ENCODE results near the gene COA6. TPM values are rescaled to one million over a fixed set of nuclear protein-coding genes. Genes with fewer than 3 reads are reported as not detected.

Gene COA6
- total and polyA plus RNA-seq, 2 of the 8 experiments (the other 6 are each of a cell fraction or from before 2014, with no cell fraction given) = 22.9 to 44.9 TPM

DNA sequence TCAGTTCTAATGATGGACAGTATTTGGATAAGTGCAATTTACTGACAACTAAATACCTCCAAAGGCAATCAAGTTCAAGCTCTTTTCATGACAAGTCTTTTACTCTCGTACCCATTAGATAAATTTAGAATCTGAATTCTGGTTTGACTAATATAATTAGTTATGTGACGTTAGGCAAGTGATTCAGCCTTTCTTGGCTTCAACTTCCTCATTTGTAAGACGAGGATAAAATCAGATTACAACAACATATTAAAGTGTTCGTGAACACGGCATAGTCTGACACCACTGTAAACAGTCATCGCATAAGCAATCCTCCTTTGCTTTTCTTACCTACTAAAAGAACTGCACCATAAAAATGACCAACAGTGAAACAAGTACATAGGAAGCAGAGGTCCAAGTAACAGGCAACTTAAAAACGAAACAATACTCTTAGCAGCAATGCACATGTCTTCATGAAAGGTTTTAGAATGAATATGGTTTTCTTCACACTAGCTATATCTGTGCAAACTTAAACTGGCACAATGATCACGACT, 25.7 kb downstream of the COA6 start:
- Histone ChIP-seq H3K23ac (ENCODE audit: insufficient read length) (no peak overlapping the region), H2BK20ac (ENCODE audit: low read length) (no peak overlapping the region), H3K14ac (ENCODE audit: insufficient read length) (no peak overlapping the region), H2BK120ac (replicated peaks; ENCODE audit: low read depth, low read length) (no peak overlapping the region), H3K4ac (replicated peaks; ENCODE audit: insufficient read length, low read depth, low read length) (no peak overlapping the region), H2BK5ac (ENCODE audit: low read depth, low read length) (no peak overlapping the region), H2BK15ac (ENCODE audit: low read length) (no peak overlapping the region), H4K20me1 (replicated peaks in 1 of 2; ENCODE audit: control insufficient read depth in 1 of 2, insufficient read depth in 2 of 2, low read length in 2 of 2) (peaks cover 0 to 2% of the 10 kb centered on the region in 2 experiments), H3K79me2 (ENCODE audit: control insufficient read depth in 1 of 2, insufficient read depth in 2 of 2, low read length in 2 of 2) (no peaks in the 10 kb centered on the region), H2AK5ac (ENCODE audit: low read depth, low read length) (no peak overlapping the region), H4K8ac (ENCODE audit: extremely low read depth, insufficient read depth, low read length) (no peak overlapping the region), H4K5ac (ENCODE audit: insufficient read length, low read depth, low read length) (no peak overlapping the region), H3K56ac (replicated peaks; ENCODE audit: insufficient read length, low read depth, low read length) (no peak overlapping the region), H4K91ac (replicated peaks; ENCODE audit: insufficient read length, low read length) (no peak overlapping the region), H3K79me1 (ENCODE audit: low read depth, low read length) (no peaks in the 10 kb centered on the region), H3K9ac (replicated peaks in 1 of 4; ENCODE audit: extremely low read depth in 1 of 4, low read depth in 3 of 4, low read length in 3 of 4) (no peak overlapping the region), H2BK12ac (ENCODE audit: low read depth, low read length) (no peak overlapping the region), H3K36me3 (ENCODE audit: control insufficient read depth in 2 of 4, insufficient read depth in 4 of 4, low read length in 3 of 4) (no peaks in the 10 kb centered on the region; a peak in 3 of 8 replicates), H3K4me1 (replicated peaks in 1 of 4; ENCODE audit: control insufficient read depth in 3 of 4, insufficient read depth in 4 of 4, low read length in 3 of 4) (no peaks in the 10 kb centered on the region), H3K9me3 (ENCODE audit: insufficient read depth in 2 of 2, low read depth in 1 of 2, low read length in 1 of 2) (no peaks in the 10 kb centered on the region), H3K18ac (ENCODE audit: extremely low read depth, low read length) (no peak overlapping the region), H3K27ac (ENCODE audit: low read depth, low read length) (no peak overlapping the region), H2AFZ (ENCODE audit: low read length) (no peak overlapping the region), H3K4me2 (ENCODE audit: insufficient read depth in 1 of 2, low read depth in 2 of 2, low read length in 2 of 2) (no peak overlapping the region), H3K23me2 (ENCODE audit: low read depth, low read length) (no peaks in the 10 kb centered on the region), H3K27me3 (replicated peaks in 1 of 4; ENCODE audit: control insufficient read depth in 3 of 4, extremely low read depth in 1 of 4, insufficient read depth in 3 of 4, low read length in 3 of 4) (no peaks in the 10 kb centered on the region), H3K4me3 (ENCODE audit: extremely low read depth in 1 of 4, insufficient read depth in 2 of 4, low read depth in 3 of 4, low read length in 4 of 4) (no peak overlapping the region)
- no peak for TF ChIP-seq ASH2L (IDR thresholded peaks at IDR 0.05; ENCODE audit: low read length)
- TF ChIP-seq TBP (IDR thresholded peaks at IDR 0.05; ENCODE audit: low read depth, low read length) = no peak
- TF ChIP-seq PHF8 (conservative IDR thresholded peaks at IDR 0.05; ENCODE audit: low read depth, low read length) = no peak
- TF ChIP-seq TAF1 (IDR thresholded peaks at IDR 0.05; ENCODE audit: low read depth, low read length) = no peak
- no peak for TF ChIP-seq CEBPB (IDR thresholded peaks at IDR 0.05; ENCODE audit: low read depth, low read length)
- no peak for TF ChIP-seq JUND (IDR thresholded peaks at IDR 0.05; ENCODE audit: low read length)
- TF ChIP-seq GTF2F1 (IDR thresholded peaks at IDR 0.05; ENCODE audit: borderline replicate concordance, low read depth, low read length) = no peak
- TF ChIP-seq POLR2A (IDR thresholded peaks at IDR 0.05; ENCODE audit: control extremely low read depth in 1 of 2, low read depth in 2 of 2, low read length in 2 of 2) = no peak
- TF ChIP-seq, protein P1, sequence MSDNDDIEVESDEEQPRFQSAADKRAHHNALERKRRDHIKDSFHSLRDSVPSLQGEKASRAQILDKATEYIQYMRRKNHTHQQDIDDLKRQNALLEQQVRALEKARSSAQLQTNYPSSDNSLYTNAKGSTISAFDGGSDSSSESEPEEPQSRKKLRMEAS (IDR thresholded peaks at IDR 0.05) = no peak
- 89% methylated on average over 8 of the region's 8 CpGs; no CpG with 5 or more reads in 1 of the 2 experiments for WGBS, 2 experiments (ENCODE audit: extremely low coverage in 1 of 2, insufficient coverage in 1 of 2, insufficient read length in 1 of 2, insufficient replicate concordance in 2 of 2, low coverage in 1 of 2, low lambda C conversion rate in 2 of 2, missing lambda C conversion rate in 1 of 2)
- no peak for FAIRE-seq
- POLR2A ChIA-PET (ENCODE audit: partially characterized antibody) = no interaction called here
- CTCF ChIA-PET (ENCODE audit: partially characterized antibody) = interaction anchor here (0.6 kb wide), 1 partner anchor 89 kb away, joined by 3 read pairs; no protein-coding TSS in a partner anchor
- DNase-seq (ENCODE audit: low read depth in 1 of 2, low spot score in 2 of 2) = no peak

Data from H1 (cell line).